Subcutaneous adipose tissue (tissue), 4 donors: ENCODE results near the gene FAAP20. TPM values are rescaled to one million over a fixed set of nuclear protein-coding genes. Genes with fewer than 3 reads are reported as not detected.

Experiments
- CTCF ChIP-seq: fragments of 450-650 bp; IDR thresholded peaks from one replicate; pipeline ENCODE4 v1.5.1; 2016; ENCODE audit warnings: low read depth, mild to moderate bottlenecking, control low read depth, antibody characterized with exemption, moderate library complexity
- total RNA-seq, 4 donors: library from RNA; depleted of rRNA; stranded (reverse); fragments of >200 nt; gene quantifications; one replicate each; pipeline ENCODE4 v1.1.0, GENCODE V29; 2016

The FAAP20 gene
- total RNA-seq, 4 donors from 2014 or later, result 15.8 to 41.1 (median 34.1) TPM

- no peak for TF ChIP-seq CTCF
Measured at GRCh38 chr1:2229037-2229864, 34.7 kb upstream of the FAAP20 start.

GRCh38 chr1:2228694-2229036 lies 34.1 kb upstream of the FAAP20 start:
- no peak for TF ChIP-seq CTCF

DNA sequence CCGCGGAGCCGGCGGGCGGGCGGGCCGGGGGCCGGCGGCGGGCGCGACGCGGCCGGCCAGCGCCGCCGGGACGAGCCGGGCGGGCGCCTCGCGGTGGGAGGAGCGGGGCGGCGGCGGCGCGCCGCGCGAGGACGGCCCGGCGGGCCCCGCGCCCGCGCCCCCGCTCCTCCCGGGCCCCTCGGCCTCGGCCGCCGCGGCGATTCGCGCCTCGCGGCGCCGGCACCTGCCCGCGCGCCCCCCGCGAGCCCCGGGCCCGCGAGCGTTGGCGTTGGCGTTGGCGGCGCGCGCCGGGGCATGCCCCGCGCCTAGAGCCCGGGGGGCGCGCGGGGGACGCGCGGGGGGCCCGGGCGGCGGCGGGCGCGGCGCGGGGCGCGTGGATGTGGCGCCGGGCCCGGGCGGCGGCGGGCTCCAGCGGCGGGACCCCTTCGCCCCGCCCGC lies 33.6 kb upstream of the FAAP20 start, which contains the start of gene SKI:
Gene SKI (plus strand): TSS at position 163 of the 438 bp plus-strand sequence. CDS start 448 bp downstream, outside the sequence.
- TF ChIP-seq CTCF, result no peak

DNA sequence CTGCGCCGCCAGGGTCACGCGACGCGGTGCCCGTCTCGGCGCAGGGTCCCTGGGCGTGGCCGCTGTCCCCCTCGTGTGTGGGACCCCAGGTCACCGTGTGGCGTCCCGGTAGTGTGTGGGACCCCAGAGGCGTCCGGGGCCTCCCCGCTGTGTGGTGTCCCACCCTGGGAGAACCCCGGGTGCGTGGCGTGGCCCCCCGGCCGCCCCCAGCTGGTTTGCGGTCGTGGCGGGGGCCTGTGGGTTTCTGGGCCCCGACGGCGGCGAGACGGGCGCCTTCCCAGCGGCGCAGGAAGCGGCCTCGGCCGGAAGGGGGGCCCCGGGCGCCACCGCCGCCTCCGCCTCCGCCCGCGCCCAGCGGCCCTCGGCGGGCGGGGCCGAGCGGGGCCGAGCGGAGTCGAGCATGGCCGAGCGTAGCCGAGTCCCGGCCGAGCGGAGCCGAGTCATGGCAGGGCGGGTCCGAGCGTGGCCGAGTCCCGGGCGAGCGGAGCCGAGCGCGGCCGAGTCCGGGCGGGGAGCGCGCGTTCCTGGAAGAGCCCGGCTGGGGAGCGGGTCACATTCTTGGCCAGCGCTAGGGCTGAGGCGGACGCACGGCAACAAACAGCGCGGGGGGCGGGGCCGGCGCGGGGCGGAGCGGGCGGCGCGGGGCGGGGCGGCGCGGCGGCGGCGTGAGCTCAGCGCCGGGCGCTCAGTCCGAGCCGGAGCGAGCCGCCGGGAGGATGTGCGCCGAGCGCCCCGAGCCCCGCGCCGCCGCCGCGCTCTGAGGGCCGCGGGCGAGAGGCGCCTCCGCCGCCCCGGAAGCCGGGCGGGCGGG lies 33.0 kb upstream of the FAAP20 start:
- no peak for TF ChIP-seq CTCF

- TF ChIP-seq CTCF, result no peak
Measured at GRCh38 chr1:2226525-2227345, 32.2 kb upstream of the FAAP20 start.

DNA sequence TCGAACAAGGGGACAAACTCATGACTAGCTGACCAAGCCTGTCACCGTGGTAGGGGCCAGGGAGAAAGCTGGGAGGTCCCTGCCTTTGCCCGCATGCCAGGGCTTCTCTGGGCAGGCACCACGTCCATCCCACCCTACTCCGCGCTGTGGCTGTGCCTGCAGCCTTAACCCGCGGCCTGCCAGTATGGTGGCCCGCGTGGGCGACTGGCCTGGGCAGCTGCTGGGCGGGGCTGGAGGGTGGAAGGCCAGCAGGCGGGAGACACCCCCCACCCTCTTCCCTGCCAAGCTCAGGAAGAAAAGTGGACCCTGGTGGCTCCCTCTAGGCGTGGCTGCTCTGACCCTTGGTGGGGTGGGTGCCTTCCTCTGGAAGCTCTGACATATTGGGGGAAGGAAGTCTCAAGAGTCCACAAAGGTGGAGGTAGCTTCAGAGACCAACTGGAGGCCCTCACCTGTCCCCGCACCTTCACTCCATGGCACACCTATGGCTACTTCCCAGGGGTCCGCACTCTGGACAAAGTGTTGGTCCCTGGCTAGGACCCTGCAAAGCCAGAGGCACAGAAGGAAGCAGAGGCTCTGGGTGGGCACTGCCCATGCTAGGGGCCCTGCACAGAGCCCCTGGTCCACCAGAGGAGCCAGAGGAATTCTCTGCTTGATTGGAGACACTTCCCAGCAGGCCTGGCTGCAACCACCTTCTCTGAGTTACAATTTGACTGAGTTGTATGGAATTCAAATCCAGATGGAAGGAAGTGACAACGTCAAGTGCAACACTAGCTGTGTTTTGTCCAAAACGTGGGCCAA lies 30.3 kb upstream of the FAAP20 start:
- no peak for TF ChIP-seq CTCF
